H1 (cell line): ENCODE results near the gene GJC2. TPM values are rescaled to one million over a fixed set of nuclear protein-coding genes. Genes with fewer than 3 reads are reported as not detected.

ENCODE experiments used
- CTCF ChIA-PET: fragments of 300-600 bp; sonication (Branson Sonifier 250); formaldehyde crosslinking; loops from one replicate; lab custom pipeline; 2021; ENCODE audit not compliant: partially characterized antibody; lab: Charles Lee
- POLR2A ChIA-PET: fragments of 300-600 bp; sonication (Branson Sonifier 250); formaldehyde crosslinking; loops from one replicate; lab custom pipeline; 2021; ENCODE audit warnings: inconsistent platforms; ENCODE audit not compliant: partially characterized antibody; lab: Charles Lee
- DNase-seq, 2 experiments: peaks; one replicate each; pipeline versions ENCODE4 v3.0.0 to v3.0.0-alpha.2; 2010 to 2022; ENCODE audit warnings: low spot score in 2 of 2, low read depth in 1 of 2, mixed read lengths in 1 of 2
- FAIRE-seq: peaks from 2 replicates; lab custom pipeline; 2011; peaks lifted over from hg19 to GRCh38; lab: Jason Lieb, UNC
- H2AFZ ChIP-seq: 2 replicates; pipeline ENCODE4 v1.8.1; 2012; ENCODE audit warnings: low read length, inconsistent platforms
- H2AK5ac ChIP-seq: 2 replicates; pipeline ENCODE4 v1.6.1; 2013; ENCODE audit warnings: low read depth, low read length
- H2BK120ac ChIP-seq: replicated peaks from 2 replicates; pipeline ENCODE3; 2013; ENCODE audit warnings: low read depth, low read length, inconsistent platforms
- H2BK12ac ChIP-seq: 2 replicates; pipeline ENCODE4 v1.6.1; 2013; ENCODE audit warnings: low read depth, low read length
- H2BK15ac ChIP-seq: 2 replicates; pipeline ENCODE4 v1.6.1; 2013; ENCODE audit warnings: low read length
- H2BK20ac ChIP-seq: 2 replicates; pipeline ENCODE4 v1.6.1; 2013; ENCODE audit warnings: low read length
- H2BK5ac ChIP-seq: 2 replicates; pipeline ENCODE4 v1.6.1; 2013; ENCODE audit warnings: low read depth, low read length
- H3K14ac ChIP-seq: 2 replicates; pipeline ENCODE4 v1.6.1; 2013; ENCODE audit warnings: inconsistent platforms; ENCODE audit not compliant: insufficient read length
- H3K18ac ChIP-seq: 2 replicates; pipeline ENCODE4 v1.6.1; 2013; ENCODE audit warnings: low read length; ENCODE audit errors: extremely low read depth
- H3K23ac ChIP-seq: 2 replicates; pipeline ENCODE4 v1.6.1; 2013; ENCODE audit warnings: inconsistent platforms; ENCODE audit not compliant: insufficient read length
- H3K23me2 ChIP-seq: 2 replicates; pipeline ENCODE4 v1.6.1; 2013; ENCODE audit warnings: low read depth, low read length
- H3K27ac ChIP-seq: 2 replicates; pipeline ENCODE4 v1.6.1; 2011; ENCODE audit warnings: low read depth, low read length, inconsistent platforms
- H3K27me3 ChIP-seq, 4 experiments: replicated peaks in 1 of 4; 1 replicate in 1 of 4; 2 replicates in 3 of 4; pipeline versions ENCODE4 v1.6.1 to v1.8.1; 2011 to 2013; ENCODE audit warnings: low read length in 3 of 4, mild to moderate bottlenecking in 3 of 4, inconsistent platforms in 2 of 4, mixed read lengths in 2 of 4, moderate library complexity in 1 of 4; ENCODE audit not compliant: control insufficient read depth in 3 of 4, insufficient read depth in 3 of 4; ENCODE audit errors: extremely low read depth in 1 of 4
- H3K36me3 ChIP-seq, 4 experiments: 2 replicates each; pipeline versions ENCODE4 v1.6.1 to v1.8.1; 2011 to 2013; ENCODE audit warnings: mild to moderate bottlenecking in 4 of 4, low read length in 3 of 4, moderate library complexity in 2 of 4, control low read depth in 1 of 4, inconsistent platforms in 1 of 4; ENCODE audit not compliant: insufficient read depth in 4 of 4, control insufficient read depth in 2 of 4
- H3K4ac ChIP-seq: replicated peaks from 2 replicates; pipeline ENCODE3; 2013; ENCODE audit warnings: low read length, low read depth, mixed read lengths, inconsistent platforms; ENCODE audit not compliant: insufficient read length
- H3K4me1 ChIP-seq, 4 experiments: replicated peaks in 1 of 4; 1 replicate in 1 of 4; 2 replicates in 3 of 4; pipeline versions ENCODE4 v1.6.1 to v1.8.1; 2011 to 2013; ENCODE audit warnings: low read length in 3 of 4, inconsistent platforms in 2 of 4, mixed read lengths in 1 of 4; ENCODE audit not compliant: insufficient read depth in 4 of 4, control insufficient read depth in 3 of 4
- H3K4me2 ChIP-seq, 2 experiments: 2 replicates each; pipeline versions ENCODE4 v1.6.1 to v1.8.1; 2011 to 2013; ENCODE audit warnings: low read depth in 2 of 2, low read length in 2 of 2, control low read depth in 1 of 2, inconsistent platforms in 1 of 2, mild to moderate bottlenecking in 1 of 2; ENCODE audit not compliant: insufficient read depth in 1 of 2
- H3K4me3 ChIP-seq, 4 experiments: fragments of 200-600, 300-600 bp in 1 of 4; sonication (generic), shearing (Covaris generic), sonication (Bioruptor Twin) in 1 of 4; 2 replicates each; pipeline versions ENCODE4 v1.5.1 to v1.8.1; 2011 to 2016; ENCODE audit warnings: low read length in 4 of 4, low read depth in 3 of 4, control low read depth in 2 of 4, inconsistent platforms in 2 of 4, mild to moderate bottlenecking in 2 of 4, mixed read lengths in 1 of 4, moderate library complexity in 1 of 4; ENCODE audit not compliant: insufficient read depth in 2 of 4; ENCODE audit errors: extremely low read depth in 1 of 4
- H3K56ac ChIP-seq: replicated peaks from 2 replicates; pipeline ENCODE3; 2013; ENCODE audit warnings: low read depth, mild to moderate bottlenecking, mixed read lengths, low read length, inconsistent platforms; ENCODE audit not compliant: insufficient read length
- H3K79me1 ChIP-seq: 2 replicates; pipeline ENCODE4 v1.6.1; 2013; ENCODE audit warnings: low read depth, low read length, control low read depth
- H3K79me2 ChIP-seq, 2 experiments: 2 replicates each; pipeline versions ENCODE4 v1.6.1 to v1.8.1; 2012 to 2013; ENCODE audit warnings: low read length in 2 of 2, mild to moderate bottlenecking in 2 of 2, inconsistent platforms in 1 of 2; ENCODE audit not compliant: insufficient read depth in 2 of 2, control insufficient read depth in 1 of 2
- H3K9ac ChIP-seq, 4 experiments: replicated peaks in 1 of 4; 1 replicate in 1 of 4; 2 replicates in 3 of 4; pipeline versions ENCODE4 v1.6.1 to v1.8.1; 2011 to 2013; ENCODE audit warnings: low read depth in 3 of 4, low read length in 3 of 4, control low read depth in 2 of 4, mild to moderate bottlenecking in 2 of 4, moderate library complexity in 2 of 4, inconsistent platforms in 1 of 4; ENCODE audit errors: extremely low read depth in 1 of 4
- H3K9me3 ChIP-seq, 2 experiments: 2 replicates each; pipeline versions ENCODE4 v1.6.1 to v1.8.1; 2012 to 2013; ENCODE audit warnings: mild to moderate bottlenecking in 2 of 2, moderate library complexity in 2 of 2, control low read depth in 1 of 2, inconsistent platforms in 1 of 2, low read depth in 1 of 2, low read length in 1 of 2, mixed read lengths in 1 of 2; ENCODE audit not compliant: insufficient read depth in 2 of 2
- H4K20me1 ChIP-seq, 2 experiments: replicated peaks in 1 of 2; 2 replicates each; pipeline versions ENCODE3 to v1.8.1; 2011 to 2013; ENCODE audit warnings: inconsistent platforms in 2 of 2, low read length in 2 of 2, mild to moderate bottlenecking in 1 of 2; ENCODE audit not compliant: insufficient read depth in 2 of 2, control insufficient read depth in 1 of 2
- H4K5ac ChIP-seq: 2 replicates; pipeline ENCODE4 v1.6.1; 2013; ENCODE audit warnings: low read length, low read depth, mixed read lengths, inconsistent platforms; ENCODE audit not compliant: insufficient read length
- H4K8ac ChIP-seq: 2 replicates; pipeline ENCODE4 v1.8.0; 2013; ENCODE audit warnings: mild to moderate bottlenecking, moderate library complexity, low read length, inconsistent platforms; ENCODE audit not compliant: insufficient read depth; ENCODE audit errors: extremely low read depth
- H4K91ac ChIP-seq: replicated peaks from 2 replicates; pipeline ENCODE3; 2013; ENCODE audit warnings: low read length, mixed read lengths, inconsistent platforms; ENCODE audit not compliant: insufficient read length
- BACH1 ChIP-seq: IDR thresholded peaks from 2 replicates; pipeline ENCODE4 v1.6.1; 2012; ENCODE audit warnings: low read length, improper control_type of control experiment
- PHF8 ChIP-seq: fragments of 200-600 bp; sonication (generic); conservative IDR thresholded peaks from 2 replicates; pipeline ENCODE4 v1.7.1; 2012; ENCODE audit warnings: low read depth, mild to moderate bottlenecking, inconsistent platforms, low read length, moderate library complexity
- POLR2AphosphoS5 ChIP-seq: IDR thresholded peaks from 2 replicates; pipeline ENCODE4 v1.6.1; 2011; ENCODE audit warnings: low read depth, low read length
- TAF1 ChIP-seq: IDR thresholded peaks from 2 replicates; pipeline ENCODE4 v1.6.1; 2011; ENCODE audit warnings: mild to moderate bottlenecking, low read depth, low read length
- TBP ChIP-seq: IDR thresholded peaks from 2 replicates; pipeline ENCODE4 v1.6.1; 2011; ENCODE audit warnings: low read depth, low read length, improper control_type of control experiment
- WGBS, 2 experiments: shearing (Covaris generic) in 1 of 2; methylation state at CpG; one replicate each; pipeline versions ENCODE4 v1.1.6 to v1.1.7; 2013 to 2015; ENCODE audit warnings: low lambda C conversion rate in 2 of 2, mixed read lengths in 2 of 2, inconsistent platforms in 1 of 2, low coverage in 1 of 2, missing lambda C conversion rate in 1 of 2; ENCODE audit not compliant: insufficient replicate concordance in 2 of 2, insufficient coverage in 1 of 2, insufficient read length in 1 of 2; ENCODE audit errors: extremely low coverage in 1 of 2, missing lambda C conversion rate in 1 of 2; 5-methylcytosine and 5-hydroxymethylcytosine counted together
- polyA plus RNA-seq, 7 experiments: library from polyadenylated mRNA; depleted of rRNA in 3 of 7; stranded (reverse) in 5 of 7; unstranded in 2 of 7; fragments of >200 nt in 5 of 7; fragments of 200-250 nt in 2 of 7; gene quantifications; 1 replicate in 5 of 7; 2 replicates in 1 of 7; 4 replicates in 1 of 7; pipeline versions ENCODE4 v1.2.1 to v1.2.3, GENCODE V29; 2011 to 2013; ENCODE audit warnings: missing spikeins in 2 of 7, mixed read lengths in 2 of 7
- total RNA-seq: library from RNA; stranded (reverse); fragmentation: NEBNext Ultra II Directional; extraction: Animal tissue kit (Norgen Biotek cat#: 25700); gene quantifications from 2 replicates; pipeline ENCODE4 v1.2.1, GENCODE V29; 2021

GJC2 gene
- total and polyA plus RNA-seq, 2 of the 8 experiments (the other 6 are each of a cell fraction or from before 2014, with no cell fraction given): 0.17 to 0.54 TPM

DNA sequence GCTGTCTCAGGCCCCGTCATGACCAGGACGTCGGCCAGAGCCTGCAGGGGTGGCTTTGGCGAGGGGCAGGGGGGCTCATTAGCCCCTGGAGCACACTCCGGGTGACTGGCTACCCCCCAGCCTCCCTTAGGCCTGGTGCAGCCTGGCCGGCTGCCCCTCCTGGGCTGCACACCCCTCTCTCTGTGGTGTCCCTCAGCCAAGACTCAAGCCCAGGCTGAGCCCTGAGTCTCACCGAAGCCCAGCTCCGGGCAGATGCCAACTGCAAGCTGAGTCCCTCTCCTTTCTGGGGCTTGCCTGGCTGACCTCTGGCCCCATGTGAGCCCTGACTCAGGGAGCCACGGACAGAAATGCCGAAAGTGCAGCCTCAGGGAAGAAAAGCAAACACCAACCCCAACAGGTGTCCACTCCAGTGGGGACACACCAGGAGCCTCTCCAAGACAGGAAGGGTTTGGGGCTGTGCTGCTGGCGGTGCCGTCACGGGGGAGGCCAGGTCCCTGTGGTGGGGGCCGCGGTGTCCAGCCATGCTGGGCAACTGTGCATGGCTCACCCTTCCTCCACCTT is 10.6 kb downstream of the GJC2 start:
- no peak overlapping the region for H3K14ac ChIP-seq
- H3K23me2 ChIP-seq: peaks cover 3% of the 10 kb centered on the region; the same call in 1 of the 2 replicates
- H4K20me1 ChIP-seq: peaks cover 1 to 2% of the 10 kb centered on the region in 2 experiments
- H2BK120ac ChIP-seq: no peak overlapping the region
- ChIA-PET POLR2A (interaction anchor here (1.1 to 2.3 kb wide), 2 partner anchors 11 to 20 kb away, joined by 4 to 7 read pairs; partner anchors contain the start of genes GJC2 and GUK1), CTCF (interaction anchor here (1.1 to 1.7 kb wide), 2 partner anchors 8 to 18 kb away, joined by 4 read pairs; no protein-coding TSS in a partner anchor)
- H2BK20ac ChIP-seq: no peak overlapping the region
- no peak overlapping the region for H2BK5ac ChIP-seq
- no peak overlapping the region for H3K27ac ChIP-seq
- DNase-seq (no peak), FAIRE-seq (no peak)
- H3K36me3 ChIP-seq: no peaks in the 10 kb centered on the region
- H3K23ac ChIP-seq: no peak overlapping the region
- H4K91ac ChIP-seq: no peak overlapping the region
- H3K4me2 ChIP-seq: no peak overlapping the region
- no peak overlapping the region for H2BK15ac ChIP-seq
- H3K56ac ChIP-seq: no peak overlapping the region
- H3K79me1 ChIP-seq: 0 out of 2 replicates have a peak, but pooled peaks cover 2% of the 10 kb centered on the region
- H4K8ac ChIP-seq: no peak overlapping the region; the same call in 1 of the 2 replicates
- H2BK12ac ChIP-seq: no peak overlapping the region
- no peak overlapping the region for H3K4ac ChIP-seq
- H3K9ac ChIP-seq: no peak overlapping the region
- H3K79me2 ChIP-seq: no peaks in the 10 kb centered on the region
- no peak overlapping the region for H2AK5ac ChIP-seq
- WGBS, 2 experiments: 83% methylated on average over 11 of the region's 15 CpGs; no CpG with 5 or more reads in 1 of the 2 experiments
- peaks cover 0 to 3% (median 0%) of the 10 kb centered on the region in 4 experiments; a peak in 4 of 7 replicates for H3K27me3 ChIP-seq
- peaks cover 0 to 9% (median 6%) of the 10 kb centered on the region in 4 experiments; a peak in 6 of 7 replicates for H3K4me1 ChIP-seq
- no peak overlapping the region for H2AFZ ChIP-seq
- H3K4me3 ChIP-seq: no peak overlapping the region
- H3K18ac ChIP-seq: no peak overlapping the region
- H4K5ac ChIP-seq: no peak overlapping the region
- H3K9me3 ChIP-seq: no peaks in the 10 kb centered on the region
- TF ChIP-seq TBP: no peak
- no peak for TF ChIP-seq POLR2AphosphoS5
- no peak for TF ChIP-seq TAF1
- TF ChIP-seq BACH1: no peak
- no peak for TF ChIP-seq PHF8
